GM18520 (cell line): ENCODE measurements around the gene NDUFB10.
"Not testable (repeated sequence)": the region's sequence is repeated elsewhere in the genome, so short reads cannot be mapped to it uniquely, and the experiment has no call there.

ENCODE experiments used
- ATAC-seq: cut with Tn5 transposase; IDR thresholded peaks from one replicate; pipeline ENCODE4 v1.9.1; 2021; ENCODE audit not compliant: unreplicated experiment

Gene NDUFB10

DNA sequence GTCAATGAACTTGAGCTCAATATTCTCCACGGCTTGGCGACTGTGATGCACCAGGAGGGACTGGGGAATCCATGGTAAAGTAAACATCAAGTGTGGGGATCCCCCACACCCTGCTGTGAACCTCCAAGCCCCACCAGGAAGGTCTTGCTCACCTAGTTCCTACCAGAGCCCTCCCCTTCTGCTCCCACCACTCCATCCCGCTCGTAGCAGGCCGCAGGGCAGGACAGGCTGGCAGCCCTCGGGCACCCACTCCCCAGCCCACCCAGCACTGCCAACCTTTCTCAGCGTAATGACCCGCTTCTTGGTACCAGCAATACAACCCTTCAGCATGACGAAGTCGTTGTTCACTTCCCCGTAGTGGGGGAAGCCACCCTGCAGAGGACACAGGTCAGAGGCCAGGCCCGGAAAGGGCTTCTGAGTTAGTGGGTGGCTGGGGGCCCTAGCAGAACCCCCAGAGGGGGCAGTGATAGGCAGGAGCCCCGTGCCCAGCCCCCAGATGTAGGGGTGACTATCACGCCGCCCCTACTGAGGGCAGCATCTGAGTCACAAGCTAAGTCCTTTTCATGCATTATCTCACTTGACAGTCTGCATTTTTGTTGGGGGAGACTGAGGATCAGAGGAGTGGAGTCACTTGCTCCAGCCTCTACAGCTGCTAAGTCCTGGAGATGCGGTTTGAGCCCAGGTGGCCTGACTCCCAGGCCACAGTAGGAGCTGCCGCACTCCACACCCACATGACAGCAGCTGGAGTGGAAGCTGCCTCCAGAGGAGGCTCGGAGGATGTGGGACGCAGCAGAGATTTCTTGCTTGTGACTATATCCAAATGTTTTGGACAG, 13.6 kb upstream of the NDUFB10 start:
- ATAC-seq: no peak

DNA sequence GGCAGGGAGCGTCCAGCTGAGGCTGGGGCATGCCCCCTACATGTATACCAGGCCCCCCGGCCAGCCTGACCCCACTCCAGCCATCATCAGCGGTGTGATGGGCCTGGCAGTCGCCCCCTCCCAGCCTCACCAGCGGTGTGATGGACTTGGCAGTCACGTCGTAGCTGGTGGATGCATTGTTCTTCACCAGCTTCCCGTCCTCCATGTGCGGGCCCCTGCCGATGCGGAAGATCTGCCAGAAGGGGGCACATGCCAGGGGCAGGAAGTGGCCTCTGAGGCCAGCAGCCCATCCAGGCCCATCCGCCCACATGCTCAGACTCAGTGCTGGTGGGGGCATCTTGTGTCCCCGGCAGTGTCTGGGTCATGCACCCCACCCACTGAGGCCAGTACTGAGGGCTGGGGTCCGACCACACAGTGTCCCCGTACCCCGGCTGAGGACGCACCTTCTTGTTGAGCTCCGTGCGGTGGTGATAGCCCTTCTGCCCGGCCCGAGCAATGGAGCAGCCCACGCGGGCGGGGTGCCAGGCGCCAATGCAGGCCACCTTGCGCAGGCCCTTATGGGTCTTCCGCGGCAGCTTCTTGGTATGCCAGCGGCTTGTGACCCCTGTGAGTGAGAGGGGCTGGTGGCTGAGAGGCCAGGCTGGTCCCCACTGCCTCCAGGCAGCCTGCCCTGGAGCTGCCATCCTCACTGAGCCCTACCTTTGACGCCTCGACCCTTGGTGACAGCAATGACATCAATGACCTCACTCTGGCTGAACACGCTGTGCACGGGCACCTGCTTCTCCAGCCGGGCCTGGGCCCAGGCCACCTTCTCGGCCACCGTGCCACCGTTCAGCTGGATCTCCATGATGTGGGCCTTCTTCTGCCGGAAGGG, 12.6 kb upstream of the NDUFB10 start:
- no peak for ATAC-seq

DNA sequence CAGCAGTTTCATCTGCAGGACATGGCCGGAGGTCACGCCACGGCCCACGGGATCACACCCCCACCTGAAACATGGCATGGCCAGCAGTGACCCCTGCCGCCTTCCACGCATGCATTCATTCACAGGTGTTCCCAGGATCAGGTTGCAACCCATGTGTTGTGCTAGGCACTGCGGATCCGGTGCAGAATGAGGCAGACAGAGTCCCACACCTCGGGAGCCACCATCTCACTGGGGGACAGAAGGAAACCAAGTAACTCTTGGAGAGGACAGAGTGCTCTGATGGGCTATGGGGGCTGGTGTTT, 12.0 kb upstream of the NDUFB10 start:
- no peak for ATAC-seq

GRCh38 chr16:1949507-1949906, 9.8 kb upstream of the NDUFB10 start:
- no peak for ATAC-seq

DNA sequence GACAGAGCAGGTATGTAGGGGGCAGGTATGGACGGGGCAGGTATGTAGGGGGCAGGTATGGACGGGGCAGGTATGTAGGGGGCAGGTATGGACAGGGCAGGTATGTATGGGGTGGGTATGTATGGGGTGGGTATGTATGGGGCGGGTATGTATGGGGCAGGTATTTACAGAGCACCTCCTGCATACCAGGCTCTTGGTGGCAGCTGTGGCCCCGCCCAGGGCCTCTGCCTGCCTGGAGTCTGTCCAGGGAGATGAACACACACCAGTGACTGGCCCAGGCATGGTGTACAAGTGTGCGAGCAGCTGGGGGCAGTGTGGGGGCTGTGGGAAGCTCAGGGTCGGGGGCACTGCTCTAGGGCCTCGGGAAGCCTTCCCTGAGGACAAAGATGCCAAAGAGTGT, 9.3 kb upstream of the NDUFB10 start:
- ATAC-seq: no peak

- no peak for ATAC-seq
Observed at GRCh38 chr16:1950559-1950958, 8.8 kb upstream of the NDUFB10 start.

DNA sequence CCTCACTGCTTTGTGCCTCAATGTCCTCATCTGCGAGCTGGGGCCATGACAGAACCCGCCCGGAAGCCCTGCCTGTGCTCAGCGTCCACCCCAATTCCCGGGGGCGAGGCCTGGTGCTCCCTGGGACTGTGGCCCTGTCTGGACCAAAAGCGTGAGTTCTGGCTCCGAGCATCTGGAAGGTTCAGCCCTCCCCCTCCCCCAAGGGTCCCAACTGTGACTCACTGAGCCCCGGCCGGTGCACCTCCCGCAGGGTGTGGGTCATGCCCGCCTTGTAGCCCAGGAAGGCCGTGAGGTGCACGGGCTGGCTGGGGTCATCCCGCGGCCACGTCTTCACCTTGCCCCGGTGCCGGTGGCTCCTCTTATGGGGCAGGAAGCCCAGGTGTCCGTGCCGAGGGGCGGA, 5.6 kb upstream of the NDUFB10 start:
- no peak for ATAC-seq

DNA sequence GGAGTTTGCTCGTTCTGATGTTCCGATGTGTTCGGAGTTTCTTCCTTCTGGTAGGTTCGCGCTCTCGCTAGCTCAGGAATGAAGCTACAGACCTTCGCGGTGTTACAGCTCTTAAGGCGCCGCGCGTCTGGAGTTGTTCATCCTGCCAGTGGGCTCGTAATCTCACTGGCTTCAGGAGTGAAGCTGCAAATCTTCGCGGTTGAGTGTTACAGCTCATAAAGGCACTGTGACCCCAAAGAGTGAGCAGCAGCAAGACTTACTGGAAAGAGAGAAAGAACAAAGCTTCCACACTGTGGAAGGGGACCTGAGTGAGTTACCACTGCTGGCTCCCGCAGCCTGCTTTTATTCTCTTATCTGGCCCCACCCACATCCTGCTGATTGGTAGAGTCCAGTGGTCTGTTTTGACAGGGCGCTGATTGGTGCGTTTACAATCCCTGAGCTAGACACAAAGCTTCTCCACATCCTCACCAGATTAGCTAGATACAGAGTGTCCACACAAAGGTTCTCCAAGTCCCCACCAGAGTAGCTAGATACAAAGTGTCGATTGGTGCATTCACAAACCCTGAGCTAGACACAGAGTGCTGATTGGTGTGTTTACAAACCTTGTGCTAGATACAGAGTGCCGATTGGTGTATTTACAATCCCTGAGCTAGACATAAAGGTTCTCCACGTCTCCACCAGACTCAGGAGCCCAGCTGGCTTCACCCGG, 1.8 kb upstream of the NDUFB10 start:
- ATAC-seq: not testable (repeated sequence)

DNA sequence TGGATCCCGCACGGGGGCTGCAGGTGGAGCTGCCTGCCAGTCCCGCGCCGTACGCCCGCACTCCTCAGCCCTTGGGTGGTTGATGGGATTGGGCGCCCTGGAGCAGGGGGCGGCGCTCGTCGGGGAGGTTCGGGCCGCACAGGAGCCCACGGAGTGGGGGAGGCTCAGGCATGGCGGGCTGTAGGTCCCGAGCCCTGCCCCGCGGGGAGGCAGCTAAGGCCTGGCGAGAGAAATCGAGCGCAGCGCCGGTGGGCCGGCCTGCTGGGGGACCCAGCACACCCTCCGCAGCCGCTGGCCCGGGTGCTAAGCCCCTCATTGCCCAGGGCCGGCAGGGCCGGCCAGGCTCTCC, 1.2 kb upstream of the NDUFB10 start:
- ATAC-seq: not testable (repeated sequence)

GRCh38 chr16:1958715-1959268, 546 bp upstream of the NDUFB10 start:
- no peak for ATAC-seq

GRCh38 chr16:1960665-1961630, 1.6 kb downstream of the NDUFB10 start:
- no peak for ATAC-seq

- ATAC-seq: no peak
Observed at GRCh38 chr16:1961651-1962067, 2.3 kb downstream of the NDUFB10 start.

DNA sequence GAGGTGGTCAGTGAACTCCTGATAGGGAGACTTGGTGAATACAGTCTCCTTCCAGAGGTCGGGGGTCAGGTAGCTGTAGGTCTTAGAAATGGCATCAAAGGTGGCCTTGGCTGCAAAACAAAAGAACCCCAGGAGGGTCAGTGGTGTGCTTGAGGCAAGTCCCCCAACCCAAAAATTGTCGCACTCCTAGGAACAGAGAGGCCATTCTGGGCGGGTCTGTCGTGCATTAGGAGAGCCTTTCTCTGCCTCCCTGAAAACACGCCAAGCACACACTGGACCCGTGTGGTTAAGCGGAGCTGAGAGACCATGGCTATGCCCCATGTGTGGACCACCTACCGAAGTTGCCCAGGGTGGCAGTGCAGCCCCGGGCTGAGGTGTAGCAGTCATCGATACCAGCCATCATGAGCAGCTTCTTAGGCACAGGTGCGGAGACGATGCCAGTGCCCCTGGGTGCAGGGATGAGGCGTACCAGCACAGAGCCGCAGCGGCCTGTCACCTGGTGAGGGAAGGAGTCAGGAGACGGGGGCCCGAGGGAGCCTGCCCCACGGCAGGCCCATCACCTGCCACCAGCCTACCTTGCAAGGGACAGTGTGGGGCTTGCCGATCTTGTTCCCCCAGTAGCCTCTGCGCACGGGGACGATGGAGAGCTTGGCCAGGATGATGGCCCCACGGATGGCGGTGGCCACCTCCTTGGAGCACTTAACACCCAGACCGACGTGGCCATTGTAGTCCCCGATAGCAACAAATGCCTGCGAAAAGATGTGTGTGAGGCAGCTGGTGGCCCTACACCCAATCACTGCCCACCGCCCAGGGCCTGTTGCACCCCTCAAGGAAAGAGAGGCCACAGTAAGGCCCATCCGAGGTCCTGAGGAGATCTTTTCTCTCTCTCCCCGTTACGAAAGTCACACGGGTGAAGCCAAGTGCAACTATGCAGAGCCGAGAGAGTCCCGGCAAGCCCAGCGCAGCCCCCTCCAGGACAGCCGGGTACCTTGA, 3.1 kb downstream of the NDUFB10 start:
- ATAC-seq: not testable (repeated sequence)

DNA sequence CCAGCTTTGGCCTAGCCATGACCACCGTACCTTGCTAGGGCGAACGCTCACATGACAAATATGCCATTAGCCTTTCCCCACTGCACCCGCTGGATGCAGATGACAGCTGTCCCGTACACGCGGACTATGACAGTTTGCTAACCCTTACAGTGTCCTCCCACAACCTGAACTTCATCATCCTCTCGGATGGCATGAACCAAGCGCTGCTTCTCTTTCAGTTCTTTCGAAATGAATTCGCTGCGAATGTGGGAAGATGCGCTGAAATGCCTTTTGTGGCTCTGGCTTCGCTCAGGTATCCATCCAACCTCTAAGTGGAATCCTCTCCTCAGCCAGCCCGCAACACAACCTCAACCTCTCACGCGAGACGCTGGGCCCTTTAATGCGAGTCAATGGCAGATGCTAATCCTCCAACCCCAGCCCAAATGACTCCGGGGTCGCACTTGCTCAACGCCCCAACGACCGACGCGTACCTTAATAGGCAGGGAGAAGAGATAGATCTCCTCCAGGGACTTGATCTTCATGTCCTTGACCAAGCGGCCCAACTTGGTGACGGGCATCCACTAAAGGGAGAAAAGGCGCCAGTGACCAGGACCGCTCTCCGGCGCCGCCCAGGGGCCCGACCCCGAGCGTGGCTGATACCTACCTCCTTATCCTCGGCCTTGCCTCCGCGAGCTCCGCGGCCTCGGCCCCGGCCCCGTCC, 4.6 kb downstream of the NDUFB10 start:
- no peak for ATAC-seq

DNA sequence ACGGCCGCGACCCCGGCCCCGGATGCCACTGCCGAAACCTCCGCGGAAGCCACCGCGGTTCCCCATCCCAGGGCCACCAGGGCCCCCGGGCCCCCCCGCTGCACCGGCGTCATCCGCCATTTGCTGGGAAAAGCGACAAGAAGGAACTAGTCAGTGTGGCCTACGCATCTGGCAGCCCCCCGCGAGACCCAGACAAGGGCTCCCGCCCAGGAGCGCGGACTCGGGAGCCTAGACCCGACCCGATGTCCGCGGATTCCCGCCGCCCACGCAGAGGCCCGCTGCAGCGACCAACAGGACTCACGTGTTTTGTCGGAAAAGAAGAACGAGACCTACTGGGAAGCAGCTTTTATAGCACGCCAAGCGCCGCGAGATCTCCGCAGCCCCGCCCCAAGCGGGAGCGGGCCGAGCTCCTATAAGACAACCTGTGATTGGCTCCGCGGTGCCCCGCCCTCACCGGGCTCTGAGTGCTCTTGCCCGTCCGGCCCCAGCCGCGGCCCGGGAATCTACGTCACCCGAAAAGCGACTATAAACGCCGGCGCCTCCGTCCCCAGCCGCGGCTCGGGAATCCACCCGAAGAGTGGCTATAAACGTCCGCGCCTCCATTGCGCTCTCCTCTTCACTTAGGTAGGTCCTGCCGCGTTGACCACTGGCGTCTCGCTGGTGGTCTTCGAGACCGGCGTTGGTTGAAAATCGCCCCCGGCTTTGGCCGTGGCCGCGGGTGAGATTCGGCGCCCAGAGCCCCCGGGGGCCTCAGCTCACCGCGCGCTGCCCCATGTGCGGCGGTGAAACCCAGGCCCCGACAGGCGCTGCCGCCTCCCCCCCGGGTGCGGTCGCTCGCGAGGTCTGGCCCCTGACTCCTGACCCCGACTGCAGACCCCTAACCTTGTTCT, 5.4 kb downstream of the NDUFB10 start, which contains the start of gene RPS2:
Gene RPS2 (minus strand): TSS at position 321 of the 890 bp plus-strand sequence. CDS start 201 bp downstream, at position 120.
- peak; percentile 80 for ATAC-seq

DNA sequence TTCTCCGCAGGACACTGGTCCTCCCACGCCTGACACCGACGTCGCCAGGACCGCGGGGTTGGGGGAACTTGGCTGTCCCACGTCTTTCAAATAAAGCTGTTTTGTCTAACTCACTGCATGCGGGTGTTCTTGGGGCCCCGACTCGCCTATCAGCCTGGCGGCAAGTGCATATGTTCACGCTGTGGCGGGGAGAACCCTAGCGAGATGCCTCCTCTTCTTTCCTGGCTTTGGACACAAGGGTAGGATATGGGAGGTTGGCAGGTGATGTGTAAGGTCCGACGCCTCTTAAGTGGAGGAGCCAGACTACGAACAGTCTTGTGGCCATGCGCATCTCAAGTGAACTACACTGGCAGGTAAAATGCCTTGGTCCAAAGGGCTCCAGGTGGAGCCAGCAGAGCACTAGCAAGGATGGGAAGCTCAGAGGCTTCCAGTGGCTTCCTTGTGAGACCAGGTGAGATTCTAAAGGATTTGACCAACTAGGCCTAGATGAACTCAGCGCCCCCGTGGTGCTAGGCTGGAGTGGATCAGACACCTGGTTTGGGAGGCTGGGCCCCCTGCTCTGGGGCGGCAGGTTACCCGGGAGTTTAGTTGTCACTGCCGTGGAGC, 6.2 kb downstream of the NDUFB10 start:
- no peak for ATAC-seq

DNA sequence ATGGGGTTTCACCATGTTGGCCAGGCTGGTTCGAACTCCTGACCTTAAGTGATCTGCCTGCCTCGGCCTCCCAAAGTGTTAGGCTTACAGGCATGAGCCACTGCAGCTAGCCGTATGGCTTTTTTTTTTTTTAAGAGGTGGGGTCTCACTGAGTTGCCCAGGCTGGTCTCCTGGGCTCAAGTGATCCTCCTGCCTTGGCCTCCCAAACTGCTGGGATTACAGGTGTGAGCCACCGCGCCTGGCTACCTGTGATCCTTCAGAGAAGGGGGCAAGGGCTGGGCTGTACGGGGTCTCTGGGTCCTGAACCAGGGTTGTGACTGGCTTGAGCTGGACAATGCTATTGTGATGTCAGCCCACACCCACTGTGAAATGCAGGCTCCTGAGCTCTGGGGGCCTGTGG, 7.1 kb downstream of the NDUFB10 start, which contains the start of gene RNF151:
Gene RNF151 (plus strand): TSS at position 397 of the 400 bp plus-strand sequence. CDS start 26 bp downstream, outside the sequence.
- no peak for ATAC-seq
